ENCODE results near the gene LRP1B.

DNA sequence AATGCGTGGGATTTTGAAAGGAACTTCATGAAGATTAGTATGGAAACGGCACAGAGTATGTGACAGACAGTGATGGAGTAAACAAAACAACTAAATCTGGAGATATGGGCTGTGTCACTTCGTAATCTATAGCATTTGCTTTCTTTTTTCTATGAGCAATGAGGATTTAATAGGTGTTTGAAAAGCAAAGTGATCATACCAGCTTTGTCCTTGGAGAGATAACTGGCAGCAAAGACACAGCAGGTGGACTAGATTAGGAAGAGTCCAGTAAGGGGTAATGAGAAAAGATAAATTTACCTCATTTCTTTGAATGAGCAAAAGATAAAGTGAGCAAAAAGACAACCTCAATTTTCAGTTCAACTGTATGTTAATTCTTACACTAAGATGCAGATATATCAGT lies 199.0 kb downstream of the LRP1B start:
- TF ChIP-seq TAF1 (conservative IDR thresholded peaks at IDR 0.05) = no peak
- TF ChIP-seq, protein P1, sequence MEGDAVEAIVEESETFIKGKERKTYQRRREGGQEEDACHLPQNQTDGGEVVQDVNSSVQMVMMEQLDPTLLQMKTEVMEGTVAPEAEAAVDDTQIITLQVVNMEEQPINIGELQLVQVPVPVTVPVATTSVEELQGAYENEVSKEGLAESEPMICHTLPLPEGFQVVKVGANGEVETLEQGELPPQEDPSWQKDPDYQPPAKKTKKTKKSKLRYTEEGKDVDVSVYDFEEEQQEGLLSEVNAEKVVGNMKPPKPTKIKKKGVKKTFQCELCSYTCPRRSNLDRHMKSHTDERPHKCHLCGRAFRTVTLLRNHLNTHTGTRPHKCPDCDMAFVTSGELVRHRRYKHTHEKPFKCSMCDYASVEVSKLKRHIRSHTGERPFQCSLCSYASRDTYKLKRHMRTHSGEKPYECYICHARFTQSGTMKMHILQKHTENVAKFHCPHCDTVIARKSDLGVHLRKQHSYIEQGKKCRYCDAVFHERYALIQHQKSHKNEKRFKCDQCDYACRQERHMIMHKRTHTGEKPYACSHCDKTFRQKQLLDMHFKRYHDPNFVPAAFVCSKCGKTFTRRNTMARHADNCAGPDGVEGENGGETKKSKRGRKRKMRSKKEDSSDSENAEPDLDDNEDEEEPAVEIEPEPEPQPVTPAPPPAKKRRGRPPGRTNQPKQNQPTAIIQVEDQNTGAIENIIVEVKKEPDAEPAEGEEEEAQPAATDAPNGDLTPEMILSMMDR (IDR thresholded peaks at IDR 0.05; ENCODE audit: low read depth, low read length, missing input control) = no peak
